ENCODE data around the gene BPIFB1.

Gene BPIFB1

GRCh38 chr20:33305589-33306057 lies 22.6 kb downstream of the BPIFB1 start:
- Histone ChIP-seq H4K20me1 (ENCODE audit: insufficient read depth, low read length) (no peaks in the 10 kb centered on the region), H3K9me3 (ENCODE audit: low read length) (no peaks in the 10 kb centered on the region), H3K79me2 (ENCODE audit: insufficient read depth, low read length) (no peaks in the 10 kb centered on the region), H2AFZ (ENCODE audit: low read length) (no peak overlapping the region), H3K36me3 (ENCODE audit: insufficient read depth, low read length) (no peaks in the 10 kb centered on the region), H3K9ac (ENCODE audit: low read length) (no peak overlapping the region), H3K9me2 (ENCODE audit: low read depth, low read length) (no peaks in the 10 kb centered on the region), H3F3A (ENCODE audit: insufficient read depth, low read length) (no peaks in the 10 kb centered on the region), H3K27me3 (ENCODE audit: insufficient read depth, low read length) (peaks cover 11% of the 10 kb centered on the region), H3K4me1 (ENCODE audit: insufficient read depth, low read length, severe bottlenecking) (no peaks in the 10 kb centered on the region), H3K4me3 (ENCODE audit: low read depth, low read length, poor library complexity, severe bottlenecking) (no peak overlapping the region), H3K27ac (ENCODE audit: low read depth, low read length, poor library complexity, severe bottlenecking) (no peak overlapping the region), H3K4me2 (ENCODE audit: low read length) (no peak overlapping the region)
- TF ChIP-seq EZH2 (IDR thresholded peaks at IDR 0.05; ENCODE audit: borderline replicate concordance, low read length) (no peak), CTCF (IDR thresholded peaks at IDR 0.05; ENCODE audit: low read length) (no peak)

DNA sequence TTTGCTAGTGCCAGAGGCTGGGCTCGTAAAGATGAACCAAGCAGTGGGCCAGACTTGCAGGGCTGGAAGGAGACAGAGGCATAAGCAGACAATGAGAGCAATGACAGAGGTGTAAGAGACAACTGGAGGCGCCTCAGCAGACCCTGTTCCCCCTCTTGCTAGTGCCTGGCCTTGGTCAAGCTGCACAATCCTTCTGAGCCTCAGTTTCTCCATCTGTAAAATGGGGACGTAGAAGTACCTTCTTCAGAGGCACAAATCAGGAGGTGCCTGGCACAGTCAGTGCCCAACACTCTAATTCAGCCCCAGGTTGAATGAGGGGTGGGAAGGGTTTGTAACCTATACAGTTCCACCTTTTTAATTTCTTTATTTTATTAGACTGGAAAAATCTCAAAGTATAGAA lies 23.2 kb downstream of the BPIFB1 start:
- Histone ChIP-seq H3K4me3 (ENCODE audit: low read depth, low read length, poor library complexity, severe bottlenecking) (no peak overlapping the region), H3K4me2 (ENCODE audit: low read length) (no peak overlapping the region), H3F3A (ENCODE audit: insufficient read depth, low read length) (no peaks in the 10 kb centered on the region), H3K9me3 (ENCODE audit: low read length) (no peaks in the 10 kb centered on the region), H3K36me3 (ENCODE audit: insufficient read depth, low read length) (no peaks in the 10 kb centered on the region), H2AFZ (ENCODE audit: low read length) (no peak overlapping the region), H3K27ac (ENCODE audit: low read depth, low read length, poor library complexity, severe bottlenecking) (no peak overlapping the region), H3K9ac (ENCODE audit: low read length) (no peak overlapping the region), H3K4me1 (ENCODE audit: insufficient read depth, low read length, severe bottlenecking) (no peaks in the 10 kb centered on the region), H3K79me2 (ENCODE audit: insufficient read depth, low read length) (no peaks in the 10 kb centered on the region), H4K20me1 (ENCODE audit: insufficient read depth, low read length) (no peaks in the 10 kb centered on the region), H3K9me2 (ENCODE audit: low read depth, low read length) (no peaks in the 10 kb centered on the region), H3K27me3 (ENCODE audit: insufficient read depth, low read length) (peaks cover 9% of the 10 kb centered on the region)
- TF ChIP-seq EZH2 (IDR thresholded peaks at IDR 0.05; ENCODE audit: borderline replicate concordance, low read length) (no peak), CTCF (IDR thresholded peaks at IDR 0.05; ENCODE audit: low read length) (no peak)

- H3F3A ChIP-seq (ENCODE audit: insufficient read depth, low read length) = no peaks in the 10 kb centered on the region
- no peaks in the 10 kb centered on the region for H3K79me2 ChIP-seq (ENCODE audit: insufficient read depth, low read length)
- no peak overlapping the region for H3K9ac ChIP-seq (ENCODE audit: low read length)
- no peaks in the 10 kb centered on the region for H3K9me3 ChIP-seq (ENCODE audit: low read length)
- H3K4me1 ChIP-seq (ENCODE audit: insufficient read depth, low read length, severe bottlenecking) = no peaks in the 10 kb centered on the region
- TF ChIP-seq CTCF (IDR thresholded peaks at IDR 0.05; ENCODE audit: low read length) (no peak), EZH2 (IDR thresholded peaks at IDR 0.05; ENCODE audit: borderline replicate concordance, low read length) (no peak)
- no peaks in the 10 kb centered on the region for H3K9me2 ChIP-seq (ENCODE audit: low read depth, low read length)
- no peaks in the 10 kb centered on the region for H3K36me3 ChIP-seq (ENCODE audit: insufficient read depth, low read length)
- no peak overlapping the region for H3K4me3 ChIP-seq (ENCODE audit: low read depth, low read length, poor library complexity, severe bottlenecking)
- H3K4me2 ChIP-seq (ENCODE audit: low read length) = no peak overlapping the region
- no peak overlapping the region for H2AFZ ChIP-seq (ENCODE audit: low read length)
- H3K27ac ChIP-seq (ENCODE audit: low read depth, low read length, poor library complexity, severe bottlenecking) = no peak overlapping the region
- H4K20me1 ChIP-seq (ENCODE audit: insufficient read depth, low read length) = no peaks in the 10 kb centered on the region
- peaks cover 3% of the 10 kb centered on the region for H3K27me3 ChIP-seq (ENCODE audit: insufficient read depth, low read length)
Observed at GRCh38 chr20:33306807-33307206, 23.8 kb downstream of the BPIFB1 start.
